Skeletal muscle satellite cell (primary cell): Measurements from ENCODE around the gene LAYN.

Experiments
- H3K27me3 ChIP-seq: 2 replicates; pipeline ENCODE4 v1.7.0; 2013; ENCODE audit warnings: low read length; ENCODE audit not compliant: control insufficient read depth, insufficient read depth
- H3K36me3 ChIP-seq: 2 replicates; pipeline ENCODE4 v1.7.0; 2013; ENCODE audit warnings: mild to moderate bottlenecking, control low read depth, low read length; ENCODE audit not compliant: insufficient read depth
- H3K4me1 ChIP-seq: 2 replicates; pipeline ENCODE4 v1.7.0; 2013; ENCODE audit warnings: low read length; ENCODE audit not compliant: control insufficient read depth, insufficient read depth
- H3K4me2 ChIP-seq: 2 replicates; pipeline ENCODE4 v1.7.0; 2013; ENCODE audit warnings: mild to moderate bottlenecking, low read length
- H3K4me3 ChIP-seq: 2 replicates; pipeline ENCODE4 v1.7.0; 2013; ENCODE audit warnings: low read length
- H3K9ac ChIP-seq: 2 replicates; pipeline ENCODE4 v1.7.0; 2013; ENCODE audit warnings: mild to moderate bottlenecking, low read depth, low read length, moderate library complexity
- H3K9me3 ChIP-seq: replicated peaks from 2 replicates; pipeline ENCODE4 v1.7.0; 2013; ENCODE audit warnings: mild to moderate bottlenecking, control low read depth, low read length

Gene LAYN

GRCh38 chr11:111520560-111520959 is 20.0 kb upstream of the LAYN start:
- Histone ChIP-seq H3K9ac (no peak overlapping the region), H3K9me3 (no peaks in the 10 kb centered on the region), H3K4me1 (peaks cover 15% of the 10 kb centered on the region), H3K27me3 (no peaks in the 10 kb centered on the region), H3K36me3 (no peaks in the 10 kb centered on the region), H3K4me2 (no peak overlapping the region), H3K4me3 (no peak overlapping the region)

- H3K9ac ChIP-seq: no peak overlapping the region
- H3K36me3 ChIP-seq: no peaks in the 10 kb centered on the region
- no peaks in the 10 kb centered on the region for H3K9me3 ChIP-seq
- H3K4me3 ChIP-seq: peak overlapping the region; percentile 17
- no peaks in the 10 kb centered on the region for H3K27me3 ChIP-seq
- H3K4me1 ChIP-seq: peaks cover 20% of the 10 kb centered on the region
- H3K4me2 ChIP-seq: no peak overlapping the region
Observed at GRCh38 chr11:111521135-111521534, 19.4 kb upstream of the LAYN start.

- H3K4me1 ChIP-seq: peaks cover 31% of the 10 kb centered on the region
- H3K9ac ChIP-seq: no peak overlapping the region
Observed at GRCh38 chr11:111522426-111522825, 18.1 kb upstream of the LAYN start.

GRCh38 chr11:111523343-111523742 is 17.2 kb upstream of the LAYN start:
- no peaks in the 10 kb centered on the region for H3K36me3 ChIP-seq
- H3K4me1 ChIP-seq: peaks cover 31% of the 10 kb centered on the region
- H3K9me3 ChIP-seq: no peaks in the 10 kb centered on the region
- H3K27me3 ChIP-seq: no peaks in the 10 kb centered on the region
- H3K9ac ChIP-seq: no peak overlapping the region
- H3K4me3 ChIP-seq: no peak overlapping the region
- no peak overlapping the region for H3K4me2 ChIP-seq

More at GRCh38 chr11:111522426-111522825, 18.1 kb upstream of the LAYN start:
- no peak overlapping the region for H3K4me3 ChIP-seq
- no peaks in the 10 kb centered on the region for H3K9me3 ChIP-seq
- no peaks in the 10 kb centered on the region for H3K27me3 ChIP-seq
- H3K36me3 ChIP-seq: no peaks in the 10 kb centered on the region
- H3K4me2 ChIP-seq: no peak overlapping the region

- H3K4me2 ChIP-seq: no peak overlapping the region
- H3K9ac ChIP-seq: no peak overlapping the region
- no peaks in the 10 kb centered on the region for H3K36me3 ChIP-seq
- H3K4me1 ChIP-seq: peaks cover 37% of the 10 kb centered on the region
- no peaks in the 10 kb centered on the region for H3K9me3 ChIP-seq
- no peaks in the 10 kb centered on the region for H3K27me3 ChIP-seq
- no peak overlapping the region for H3K4me3 ChIP-seq
Observed at GRCh38 chr11:111524056-111524455, 16.5 kb upstream of the LAYN start.

GRCh38 chr11:111525456-111525855 is 15.1 kb upstream of the LAYN start:
- no peak overlapping the region for H3K4me2 ChIP-seq
- no peak overlapping the region for H3K9ac ChIP-seq
- no peaks in the 10 kb centered on the region for H3K9me3 ChIP-seq
- H3K4me3 ChIP-seq: no peak overlapping the region
- H3K4me1 ChIP-seq: peaks cover 35% of the 10 kb centered on the region
- no peaks in the 10 kb centered on the region for H3K27me3 ChIP-seq
- H3K36me3 ChIP-seq: no peaks in the 10 kb centered on the region

- H3K4me2 ChIP-seq: peak overlapping the region; percentile 31
- no peaks in the 10 kb centered on the region for H3K27me3 ChIP-seq
Observed at GRCh38 chr11:111526501-111526900, 14.0 kb upstream of the LAYN start.

GRCh38 chr11:111527279-111527678 is 13.2 kb upstream of the LAYN start:
- Histone ChIP-seq H3K9ac (no peak overlapping the region), H3K4me3 (no peak overlapping the region), H3K4me2 (no peak overlapping the region), H3K4me1 (peaks cover 42% of the 10 kb centered on the region), H3K9me3 (no peaks in the 10 kb centered on the region), H3K27me3 (no peaks in the 10 kb centered on the region), H3K36me3 (no peaks in the 10 kb centered on the region)

More at GRCh38 chr11:111526501-111526900, 14.0 kb upstream of the LAYN start:
- Histone ChIP-seq H3K4me1 (peaks cover 36% of the 10 kb centered on the region), H3K9ac (no peak overlapping the region), H3K9me3 (no peaks in the 10 kb centered on the region), H3K36me3 (no peaks in the 10 kb centered on the region), H3K4me3 (no peak overlapping the region)

- H3K9me3 ChIP-seq: no peaks in the 10 kb centered on the region
- no peak overlapping the region for H3K4me3 ChIP-seq
- H3K36me3 ChIP-seq: no peaks in the 10 kb centered on the region
- H3K4me2 ChIP-seq: no peak overlapping the region
- H3K9ac ChIP-seq: no peak overlapping the region
- H3K27me3 ChIP-seq: no peaks in the 10 kb centered on the region
- peaks cover 45% of the 10 kb centered on the region for H3K4me1 ChIP-seq
Observed at GRCh38 chr11:111528557-111528956, 12.0 kb upstream of the LAYN start.

GRCh38 chr11:111530091-111530490 is 10.4 kb upstream of the LAYN start:
- H3K27me3 ChIP-seq: no peaks in the 10 kb centered on the region
- H3K4me2 ChIP-seq: no peak overlapping the region
- no peaks in the 10 kb centered on the region for H3K9me3 ChIP-seq
- no peak overlapping the region for H3K9ac ChIP-seq
- H3K4me3 ChIP-seq: no peak overlapping the region
- no peaks in the 10 kb centered on the region for H3K36me3 ChIP-seq
- peaks cover 51% of the 10 kb centered on the region for H3K4me1 ChIP-seq

- no peaks in the 10 kb centered on the region for H3K27me3 ChIP-seq
- H3K36me3 ChIP-seq: no peaks in the 10 kb centered on the region
- H3K4me2 ChIP-seq: peak overlapping the region; percentile 63
- peak overlapping the region; percentile 25 for H3K4me3 ChIP-seq
- H3K9ac ChIP-seq: peak overlapping the region; percentile 51
- H3K4me1 ChIP-seq: peaks cover 46% of the 10 kb centered on the region
- no peaks in the 10 kb centered on the region for H3K9me3 ChIP-seq
Observed at GRCh38 chr11:111531136-111531535, 9.4 kb upstream of the LAYN start.

- Histone ChIP-seq H3K9me3 (no peaks in the 10 kb centered on the region), H3K4me3 (peak overlapping the region; percentile 31), H3K9ac (peak overlapping the region; percentile 51), H3K4me1 (peaks cover 41% of the 10 kb centered on the region), H3K27me3 (no peaks in the 10 kb centered on the region), H3K4me2 (peak overlapping the region; percentile 63), H3K36me3 (no peaks in the 10 kb centered on the region)
Observed at GRCh38 chr11:111531687-111532364, 8.7 kb upstream of the LAYN start.
